ENCODE results near the gene NSD2.

DNA sequence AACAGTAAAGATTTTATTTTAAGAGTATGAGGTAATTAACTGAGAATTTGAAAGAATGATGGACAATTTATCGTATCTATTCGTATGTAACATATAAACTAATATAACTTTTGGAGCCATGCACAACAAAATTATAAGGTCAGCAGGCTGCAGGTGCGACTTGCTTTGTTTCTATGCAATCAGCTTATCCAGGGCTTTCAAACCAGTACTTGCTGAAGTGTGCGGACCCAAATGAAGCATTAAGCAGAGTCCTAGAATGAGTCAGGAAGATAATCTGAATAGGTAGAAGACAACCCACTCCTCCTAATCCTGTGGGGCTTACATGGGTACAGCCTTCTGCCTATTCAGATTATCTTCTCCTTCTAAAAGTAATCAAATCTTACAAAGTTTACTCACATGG lies 2.1 kb downstream of the NSD2 start:
- TF ChIP-seq FOXK2 (IDR thresholded peaks at IDR 0.05), result no peak
- no peak for TF ChIP-seq HDGF (IDR thresholded peaks at IDR 0.05; ENCODE audit: borderline replicate concordance)
- no peak for TF ChIP-seq FOXM1 (IDR thresholded peaks at IDR 0.05; ENCODE audit: borderline replicate concordance)
- TF ChIP-seq ZNF384 (IDR thresholded peaks at IDR 0.05), result no peak
